Left ventricle myocardium inferior (tissue), 1 donor: Measurements from ENCODE around the gene SLC22A7. TPM values are rescaled to one million over a fixed set of nuclear protein-coding genes. Genes with fewer than 3 reads are reported as not detected.

Source experiments
- DNase-seq: peaks from one replicate; pipeline ENCODE4 v3.0.0-alpha.2; 2020
- H3K27ac ChIP-seq: fragments of 200-600 bp; replicated peaks from 2 replicates; pipeline ENCODE4 v1.8.0; 2021
- H3K27me3 ChIP-seq: fragments of 200-600 bp; 2 replicates; pipeline ENCODE4 v1.8.0; 2021; ENCODE audit warnings: low read depth
- H3K36me3 ChIP-seq: fragments of 200-600 bp; 2 replicates; pipeline ENCODE4 v1.8.0; 2021
- H3K4me1 ChIP-seq: fragments of 200-600 bp; 2 replicates; pipeline ENCODE4 v1.8.0; 2021
- H3K4me3 ChIP-seq: fragments of 200-600 bp; 2 replicates; pipeline ENCODE4 v1.8.0; 2021; ENCODE audit warnings: mild to moderate bottlenecking, moderate library complexity
- H3K9me3 ChIP-seq: fragments of 200-600 bp; replicated peaks from 2 replicates; pipeline ENCODE4 v1.8.0; 2021
- CTCF ChIP-seq: fragments of 200-600 bp; IDR thresholded peaks from 2 replicates; pipeline ENCODE4 v1.8.0; 2021; ENCODE audit warnings: antibody characterized with exemption, mild to moderate bottlenecking, borderline replicate concordance
- intact Hi-C: fragments of 100-400 bp; cut with micrococcal nuclease; formaldehyde crosslinking; loops from one replicate; pipeline ENCODE4 v1.11.0; 2022
- total RNA-seq: library from RNA; stranded (reverse); fragmentation: NEBNext Ultra II Directional; extraction: Animal tissue kit (Norgen Biotek cat#: 25700); gene quantifications from one replicate; pipeline ENCODE4 v1.2.1, GENCODE V29; 2021
- donor health status: DM: no; HTN: yes; CAD: no; lungs with severe emphysema.

Gene SLC22A7
- total RNA-seq, 1 donor from 2014 or later: not detected

- H3K27me3 ChIP-seq: peaks cover 41% of the 10 kb centered on the region
- intact Hi-C loops: no loop called here
- DNase-seq: no peak
- no peak overlapping the region for H3K4me3 ChIP-seq
- no peaks in the 10 kb centered on the region for H3K36me3 ChIP-seq
- no peak for TF ChIP-seq CTCF
- no peaks in the 10 kb centered on the region for H3K9me3 ChIP-seq
- no peaks in the 10 kb centered on the region for H3K4me1 ChIP-seq
- no peak overlapping the region for H3K27ac ChIP-seq
These were observed 11.5 kb upstream of the SLC22A7 start for GRCh38 chr6:43286456-43286979.

- Histone ChIP-seq H3K27me3 (peaks cover 41% of the 10 kb centered on the region), H3K9me3 (no peaks in the 10 kb centered on the region), H3K4me1 (no peaks in the 10 kb centered on the region), H3K27ac (no peak overlapping the region), H3K4me3 (no peak overlapping the region), H3K36me3 (no peaks in the 10 kb centered on the region)
- peak; percentile 32 for TF ChIP-seq CTCF
- intact Hi-C loops: no loop called here
- no peak for DNase-seq
These were observed 10.9 kb upstream of the SLC22A7 start for GRCh38 chr6:43286980-43287716.

DNA sequence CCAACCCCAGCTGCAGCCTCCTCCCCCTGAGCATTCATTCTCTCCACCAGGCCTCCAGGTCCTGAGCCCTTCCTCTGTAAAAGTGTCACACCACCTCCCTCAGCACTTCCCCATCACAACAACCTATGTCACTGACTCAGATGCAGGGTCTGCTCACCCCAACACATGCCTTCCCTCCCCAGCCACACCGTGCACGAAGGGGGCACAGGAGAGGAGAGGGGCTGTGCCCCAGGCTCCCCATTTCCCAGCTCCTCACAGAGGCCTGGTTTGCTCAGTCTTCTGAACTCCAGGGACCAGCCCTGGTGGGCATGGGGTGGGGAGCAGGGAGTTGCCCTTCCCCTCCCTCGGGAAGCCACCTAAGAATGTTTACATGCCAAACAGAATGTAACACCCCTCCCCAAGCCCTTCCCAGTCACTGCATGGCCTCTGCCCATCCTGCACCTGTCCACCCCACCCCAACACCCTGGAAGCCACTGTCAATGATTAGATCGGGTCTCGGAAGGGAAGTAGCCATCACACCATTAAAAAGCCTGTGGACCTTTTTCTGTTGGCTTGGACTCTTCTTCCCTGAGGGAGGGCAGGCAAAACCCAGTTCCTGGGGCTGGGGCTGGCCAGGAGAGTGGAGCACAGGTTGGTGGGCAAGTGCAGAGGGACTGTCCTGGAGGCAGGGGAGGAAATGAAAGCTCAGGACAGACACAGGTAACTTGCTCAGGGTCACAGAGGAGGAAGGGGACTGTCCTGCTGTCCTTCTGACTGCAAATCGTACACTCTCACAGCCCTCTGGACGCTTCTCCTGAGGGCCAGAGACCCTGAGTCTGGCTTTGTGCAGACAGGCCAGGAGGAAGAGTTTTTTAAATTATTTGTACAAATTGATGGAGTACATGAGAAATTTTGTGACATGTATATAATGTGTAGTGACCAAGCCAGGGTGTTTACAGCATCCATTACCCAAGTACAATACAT lies 10.1 kb upstream of the SLC22A7 start:
- H3K9me3 ChIP-seq: no peaks in the 10 kb centered on the region
- no peaks in the 10 kb centered on the region for H3K4me1 ChIP-seq
- intact Hi-C loops: no loop called here
- H3K27ac ChIP-seq: no peak overlapping the region
- no peaks in the 10 kb centered on the region for H3K36me3 ChIP-seq
- no peak for DNase-seq
- peaks cover 33% of the 10 kb centered on the region for H3K27me3 ChIP-seq
- TF ChIP-seq CTCF: no peak
- no peak overlapping the region for H3K4me3 ChIP-seq

DNA sequence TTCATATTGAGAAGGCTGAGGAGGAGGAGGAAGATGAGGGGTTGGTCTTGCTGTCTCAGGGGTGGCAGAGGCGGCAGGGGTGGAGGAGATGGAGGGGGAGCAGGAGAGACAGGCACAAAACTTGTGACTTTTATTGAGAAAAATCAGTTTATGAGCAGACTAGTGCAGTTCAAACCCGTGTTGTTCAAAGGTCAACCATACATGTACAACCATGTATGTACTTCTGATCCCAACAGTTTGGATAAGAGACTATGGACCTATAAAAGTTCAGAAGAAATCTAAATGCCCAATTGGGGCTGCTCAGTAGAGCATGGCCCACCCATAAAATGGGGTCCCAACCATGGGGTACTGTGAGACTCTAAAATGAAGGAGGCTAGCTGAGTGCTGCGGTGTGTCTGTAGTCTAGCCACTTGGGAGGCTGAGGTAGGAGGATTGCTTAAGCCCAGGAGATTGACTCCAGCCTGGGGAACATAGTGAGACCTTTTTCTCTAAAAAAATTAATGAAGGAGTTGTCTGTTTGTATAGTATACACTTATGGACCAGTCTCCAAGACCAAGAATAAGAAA lies 7.6 kb upstream of the SLC22A7 start:
- H3K27ac ChIP-seq: no peak overlapping the region
- no peaks in the 10 kb centered on the region for H3K36me3 ChIP-seq
- no peak for TF ChIP-seq CTCF
- no peaks in the 10 kb centered on the region for H3K4me1 ChIP-seq
- H3K27me3 ChIP-seq: peaks cover 9% of the 10 kb centered on the region
- no peak for DNase-seq
- no peak overlapping the region for H3K4me3 ChIP-seq
- intact Hi-C loops: no loop called here
- no peaks in the 10 kb centered on the region for H3K9me3 ChIP-seq

DNA sequence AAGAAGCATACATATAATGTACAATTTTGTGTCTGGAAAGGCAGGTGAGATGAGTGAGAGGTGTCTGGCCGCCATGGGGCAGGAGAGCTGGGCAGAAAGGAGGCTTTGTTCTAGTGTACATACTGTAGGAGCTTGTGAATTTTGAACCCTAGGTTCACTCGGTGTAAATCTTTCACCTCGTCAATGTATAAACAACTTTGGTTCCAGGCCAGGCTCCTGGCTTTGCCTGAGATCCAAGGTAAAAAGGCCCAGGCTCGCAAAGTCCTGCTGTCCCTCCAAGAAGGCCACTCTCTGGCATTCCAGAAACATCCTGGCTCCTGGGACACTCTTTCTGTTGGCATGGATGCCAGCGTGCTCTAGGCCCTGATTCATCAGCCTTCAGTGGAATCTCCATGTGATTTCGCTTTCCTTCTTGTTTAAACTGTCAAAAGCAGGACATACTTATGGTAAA lies 7.1 kb upstream of the SLC22A7 start:
- no peak for TF ChIP-seq CTCF
- Histone ChIP-seq H3K4me1 (no peaks in the 10 kb centered on the region), H3K27me3 (peaks cover 4% of the 10 kb centered on the region), H3K27ac (no peak overlapping the region), H3K9me3 (no peaks in the 10 kb centered on the region), H3K36me3 (no peaks in the 10 kb centered on the region), H3K4me3 (no peak overlapping the region)
- DNase-seq: no peak
- intact Hi-C loops: no loop called here
